NOMO-1 treated with dmso at 0.1 percent for 144 hours (cell line): Measurements from ENCODE around the gene TAOK2.
"Not testable (repeated sequence)": the region's sequence is repeated elsewhere in the genome, so short reads cannot be mapped to it uniquely, and the experiment has no call there.

ENCODE experiments used
- DNase-seq: peaks from one replicate; lab custom pipeline; 2025; ENCODE audit not compliant: unreplicated experiment; lab: John Stamatoyannopoulos, UW

Gene TAOK2

GRCh38 chr16:29973384-29974246, at the start of gene TAOK2:
TAOK2 (plus strand) TSS chr16:29973868; CDS start chr16:29977773, 3,905 bp downstream.
- DNase-seq: peak; percentile 99

GRCh38 chr16:29925105-29925756, 48.4 kb upstream of the TAOK2 start:
- no peak for DNase-seq

- DNase-seq: peak; percentile 63
Observed at GRCh38 chr16:29925781-29926710, 47.6 kb upstream of the TAOK2 start, which contains the start of gene KCTD13. KCTD13 (minus strand) TSS chr16:29926226; CDS start chr16:29926033, 193 bp downstream.

- DNase-seq: no peak
Observed at GRCh38 chr16:29926711-29927052, 47.0 kb upstream of the TAOK2 start.

- no peak for DNase-seq
Observed at GRCh38 chr16:29927070-29927905, 46.4 kb upstream of the TAOK2 start.

GRCh38 chr16:29931750-29932149, 41.9 kb upstream of the TAOK2 start:
- DNase-seq: not testable (repeated sequence)

- no peak for DNase-seq
Observed at GRCh38 chr16:29940656-29941055, 33.0 kb upstream of the TAOK2 start.

- DNase-seq: no peak
Observed at GRCh38 chr16:29943846-29944799, 29.5 kb upstream of the TAOK2 start.

- DNase-seq: no peak
Observed at GRCh38 chr16:29947897-29948296, 25.8 kb upstream of the TAOK2 start.

- DNase-seq: no peak
Observed at GRCh38 chr16:29950806-29951461, 22.7 kb upstream of the TAOK2 start.

- DNase-seq: no peak
Observed at GRCh38 chr16:29951625-29952365, 21.9 kb upstream of the TAOK2 start.

- no peak for DNase-seq
Observed at GRCh38 chr16:29958756-29959155, 14.9 kb upstream of the TAOK2 start.

- no peak for DNase-seq
Observed at GRCh38 chr16:29959293-29959692, 14.4 kb upstream of the TAOK2 start.

GRCh38 chr16:29959821-29960220, 13.8 kb upstream of the TAOK2 start:
- DNase-seq: not testable (repeated sequence)

GRCh38 chr16:29961127-29961478, 12.6 kb upstream of the TAOK2 start:
- no peak for DNase-seq

GRCh38 chr16:29961479-29962343, 12.0 kb upstream of the TAOK2 start, which contains the start of gene TMEM219:
TMEM219 (plus strand) TSS chr16:29962079; CDS start chr16:29963144, 1,065 bp downstream.
- peak; percentile 74 for DNase-seq
